Stimulated activated CD8-positive, alpha-beta memory T cell treated with anti-CD3 and anti-CD28 coated beads, Interleukin-4, amount 100 ng/mL, for 24 hours (primary cell): Measurements from ENCODE around the gene OGFR.

Source experiments
- DNase-seq: peaks from one replicate; pipeline ENCODE4 v3.0.0-alpha.2; 2020; ENCODE audit warnings: low read depth

The OGFR gene

GRCh38 chr20:62860924-62861691 lies 56.5 kb downstream of the OGFR start:
- no peak for DNase-seq

- peak; percentile 86 for DNase-seq
Measured at GRCh38 chr20:62861726-62862336, 57.2 kb downstream of the OGFR start, which contains the start of gene TCFL5. TSS of gene TCFL5 (minus strand) at chr20:62861822. CDS start at chr20:62861670, 152 bp downstream.
